GM12865 (cell line): ENCODE measurements around the gene CAMK2B.

Experiments
- DNase-seq: peaks from one replicate; pipeline ENCODE4 v3.0.0; 2010; ENCODE audit warnings: low read depth
- H3K4me3 ChIP-seq: 2 replicates; pipeline ENCODE4 v1.5.1; 2011; ENCODE audit warnings: mild to moderate bottlenecking, low read depth, low read length, control low read depth
- CTCF ChIP-seq: IDR thresholded peaks from 2 replicates; pipeline ENCODE4 v1.5.1; 2011; ENCODE audit warnings: low read length, control low read depth, low read depth, inconsistent platforms; ENCODE audit not compliant: insufficient read depth; ENCODE audit errors: missing control alignments

CAMK2B gene

GRCh38 chr7:44226396-44226753 is 99.0 kb downstream of the CAMK2B start:
- no peak overlapping the region for H3K4me3 ChIP-seq
- TF ChIP-seq CTCF, result no peak
- DNase-seq, result no peak

GRCh38 chr7:44225566-44226395 is 99.6 kb downstream of the CAMK2B start:
- TF ChIP-seq CTCF, result no peak
- no peak for DNase-seq
- no peak overlapping the region for H3K4me3 ChIP-seq

GRCh38 chr7:44224974-44225565 is 100.3 kb downstream of the CAMK2B start:
- no peak for TF ChIP-seq CTCF
- DNase-seq, result no peak

GRCh38 chr7:44224080-44224973 is 101.1 kb downstream of the CAMK2B start:
- no peak for DNase-seq
- no peak overlapping the region for H3K4me3 ChIP-seq
- no peak for TF ChIP-seq CTCF

More at GRCh38 chr7:44224974-44225565, 100.3 kb downstream of the CAMK2B start:
- no peak overlapping the region for H3K4me3 ChIP-seq

- DNase-seq, result no peak
- no peak for TF ChIP-seq CTCF
- no peak overlapping the region for H3K4me3 ChIP-seq
Measured at GRCh38 chr7:44223362-44224079, 101.9 kb downstream of the CAMK2B start.

GRCh38 chr7:44222776-44223261 is 102.6 kb downstream of the CAMK2B start:
- TF ChIP-seq CTCF, result no peak
- no peak for DNase-seq
- no peak overlapping the region for H3K4me3 ChIP-seq
